Lower lobe of right lung (tissue), 2 donors: ENCODE results near the gene ILK. TPM values are rescaled to one million over a fixed set of nuclear protein-coding genes. Genes with fewer than 3 reads are reported as not detected.
A peak's percentile ranks its signal among the peaks of the same experiment; 100 is the strongest.

Experiments
- ATAC-seq, 2 donors: fragments of 200-7000 bp; cut with Tn5 transposase; one replicate each; pipeline ENCODE4 v1.9.1; 2020 to 2022; ENCODE audit warnings: mild to moderate bottlenecking in 2 of 2, moderate library complexity in 2 of 2
- DNase-seq: peaks from one replicate; pipeline ENCODE4 v3.0.0-alpha.2; 2020
- H3K27ac ChIP-seq: fragments of 200-600 bp; one replicate; pipeline ENCODE4 v1.8.0; 2022
- H3K27me3 ChIP-seq: fragments of 200-600 bp; one replicate; pipeline ENCODE4 v1.8.0; 2022; ENCODE audit warnings: low read depth
- H3K36me3 ChIP-seq: fragments of 200-600 bp; one replicate; pipeline ENCODE4 v1.8.0; 2022; ENCODE audit warnings: mild to moderate bottlenecking
- H3K4me1 ChIP-seq: fragments of 200-600 bp; one replicate; pipeline ENCODE4 v1.8.0; 2022
- H3K4me3 ChIP-seq: fragments of 200-600 bp; one replicate; pipeline ENCODE4 v1.8.0; 2022; ENCODE audit warnings: mild to moderate bottlenecking
- H3K9me3 ChIP-seq: fragments of 200-600 bp; one replicate; pipeline ENCODE4 v1.8.0; 2022
- CTCF ChIP-seq: fragments of 200-600 bp; IDR thresholded peaks from one replicate; pipeline ENCODE4 v1.8.0; 2022; ENCODE audit warnings: antibody characterized with exemption, mild to moderate bottlenecking
- intact Hi-C: fragments of 100-400 bp; cut with DNase I; formaldehyde crosslinking; loops from one replicate; pipeline ENCODE4 v1.11.0; 2022
- total RNA-seq: library from RNA; stranded (reverse); fragmentation: NEBNext Ultra II Directional; extraction: Animal tissue kit (Norgen Biotek cat#: 25700); gene quantifications from one replicate; pipeline ENCODE4 v1.2.1, GENCODE V29; 2021
- donor health status: DM: no; HTN: yes; CAD: no; lungs with severe emphysema.

The ILK gene
- total RNA-seq, 1 donor from 2014 or later = 135 TPM

DNA sequence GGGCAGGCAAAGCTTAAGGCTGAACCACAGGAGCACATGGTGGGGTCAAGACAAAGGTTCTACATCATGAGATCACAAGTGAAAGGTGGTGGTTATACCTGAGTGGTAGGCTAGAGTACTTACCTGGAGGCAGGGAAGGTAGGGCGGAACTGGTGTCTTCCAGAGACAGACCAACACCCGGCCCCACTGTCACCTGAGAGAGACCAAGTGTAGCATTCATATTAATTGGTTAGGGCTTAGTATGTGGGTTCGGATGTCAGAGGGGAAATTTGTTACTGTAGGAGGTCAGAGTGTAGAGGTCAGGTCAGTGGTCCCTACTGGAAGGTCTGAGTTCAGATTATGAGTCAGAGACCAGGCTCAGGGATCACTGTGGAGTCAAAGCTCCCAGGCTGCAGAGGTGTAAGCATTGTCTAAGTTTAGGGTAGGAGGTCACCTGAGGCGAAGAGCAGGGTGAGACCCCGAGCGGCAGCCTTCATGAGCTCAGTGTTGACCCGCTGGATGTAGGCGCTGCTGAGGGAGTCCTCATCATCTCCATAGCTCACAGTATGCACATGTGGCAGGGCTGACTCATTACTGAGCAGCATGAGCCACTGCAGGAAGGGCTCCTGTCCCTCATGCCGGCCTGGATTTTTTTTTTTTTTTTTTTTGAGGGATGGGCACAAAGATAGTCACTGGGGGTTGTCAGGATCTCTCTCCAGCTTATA, 12.5 kb downstream of the ILK start:
- peaks cover 35% of the 10 kb centered on the region for H3K4me1 ChIP-seq
- no peak overlapping the region for H3K27ac ChIP-seq
- H3K4me3 ChIP-seq = no peak overlapping the region
- no peak for DNase-seq
- intact Hi-C loops = no loop called here
- H3K36me3 ChIP-seq = peaks cover 38% of the 10 kb centered on the region
- ATAC-seq = no peak
- no peaks in the 10 kb centered on the region for H3K27me3 ChIP-seq
- TF ChIP-seq CTCF = no peak
- H3K9me3 ChIP-seq = no peaks in the 10 kb centered on the region

GRCh38 chr11:6616596-6617250, 13.1 kb downstream of the ILK start:
- Histone ChIP-seq H3K27me3 (no peaks in the 10 kb centered on the region), H3K4me3 (no peak overlapping the region), H3K4me1 (peaks cover 31% of the 10 kb centered on the region), H3K36me3 (peaks cover 35% of the 10 kb centered on the region), H3K27ac (no peak overlapping the region), H3K9me3 (no peaks in the 10 kb centered on the region)
- ATAC-seq (no peak), DNase-seq (no peak)
- intact Hi-C loops = no loop called here
- TF ChIP-seq CTCF = no peak

- intact Hi-C loops = no loop called here
- ATAC-seq = no peak
- Histone ChIP-seq H3K4me3 (peak overlapping the region; percentile 87), H3K27me3 (no peaks in the 10 kb centered on the region), H3K4me1 (peaks cover 31% of the 10 kb centered on the region), H3K9me3 (no peaks in the 10 kb centered on the region), H3K36me3 (peaks cover 35% of the 10 kb centered on the region), H3K27ac (peak overlapping the region; percentile 92)
- no peak for DNase-seq
- TF ChIP-seq CTCF = no peak
These were observed 13.8 kb downstream of the ILK start for GRCh38 chr11:6617315-6617781.

GRCh38 chr11:6618117-6619003, 14.8 kb downstream of the ILK start:
- Histone ChIP-seq H3K9me3 (no peaks in the 10 kb centered on the region), H3K27me3 (no peaks in the 10 kb centered on the region), H3K4me3 (peak overlapping the region; percentile 87), H3K36me3 (peaks cover 35% of the 10 kb centered on the region), H3K4me1 (peaks cover 25% of the 10 kb centered on the region), H3K27ac (peak overlapping the region; percentile 92)
- TF ChIP-seq CTCF = no peak
- ATAC-seq (peak; percentile 36 to 49), DNase-seq (peak; percentile 52)
- intact Hi-C loops = no loop called here

DNA sequence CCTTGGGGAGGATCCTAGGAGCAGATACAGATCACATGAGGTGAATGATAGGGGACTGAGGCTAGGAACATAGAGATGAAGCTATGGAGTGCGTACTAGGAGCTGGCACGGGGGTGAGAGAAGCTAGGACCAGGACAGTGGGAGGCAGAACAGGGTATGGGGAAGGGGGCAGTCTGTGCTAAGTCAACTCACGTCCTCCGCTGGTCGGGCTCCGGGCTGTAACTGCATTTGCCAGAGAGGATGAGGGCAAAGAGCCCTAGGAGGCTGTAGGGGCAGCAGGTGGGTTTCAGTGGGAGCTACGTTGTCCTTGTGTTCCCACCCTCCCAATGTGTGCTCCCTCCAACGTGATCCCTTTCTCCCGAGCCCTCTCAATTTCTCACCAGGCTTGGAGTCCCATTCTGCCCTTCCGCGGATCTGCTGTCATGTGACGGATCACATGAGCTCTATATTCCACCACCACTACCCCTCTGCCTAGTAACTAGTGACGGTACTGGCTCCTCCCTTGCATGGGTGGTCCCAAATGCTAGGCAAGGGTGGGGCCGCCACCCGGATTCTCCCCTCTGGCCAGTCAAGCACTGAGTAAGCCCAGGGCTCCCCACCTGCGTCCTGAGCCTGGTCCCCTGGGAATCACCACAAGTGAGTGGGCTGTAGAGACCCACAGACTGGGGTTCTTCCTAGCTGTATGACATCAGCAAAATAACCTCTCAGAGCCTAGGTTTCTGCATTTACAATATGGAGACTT, 15.6 kb downstream of the ILK start, which contains the start of gene TPP1:
TSS of gene TPP1 (minus strand) at position 419 of the 742 bp plus-strand sequence. CDS start at position 397, 22 bp downstream.
- TF ChIP-seq CTCF = no peak
- peak; percentile 90 for DNase-seq
- ATAC-seq = peak; percentile 95 to 98
- Histone ChIP-seq H3K36me3 (peaks cover 29% of the 10 kb centered on the region), H3K4me1 (peaks cover 22% of the 10 kb centered on the region), H3K4me3 (peak within 1 kb of the TSS; percentile 87), H3K9me3 (no peaks in the 10 kb centered on the region), H3K27me3 (no peaks in the 10 kb centered on the region), H3K27ac (peak within 1 kb of the TSS; percentile 92)
- intact Hi-C loops = no loop called here
